HEK293 (cell line): ENCODE measurements around the gene CALM3.

ENCODE experiments used
- GLI2 ChIP-seq: fragments of 450-650 bp; formaldehyde crosslinking; IDR thresholded peaks from 2 replicates; pipeline ENCODE4; 2017; ENCODE audit warnings: missing biosample characterization, missing genetic modification characterization, low read depth, borderline replicate concordance
- GLIS1 ChIP-seq: fragments of 450-650 bp; formaldehyde crosslinking; IDR thresholded peaks from 2 replicates; pipeline ENCODE4 v1.5.1; 2016; ENCODE audit warnings: missing biosample characterization, missing genetic modification characterization
- IKZF3 ChIP-seq: fragments of 450-650 bp; IDR thresholded peaks from 2 replicates; pipeline ENCODE4 v1.5.0; 2018; ENCODE audit warnings: missing biosample characterization, mild to moderate bottlenecking, missing genetic modification characterization, moderate library complexity
- KLF10 ChIP-seq: fragments of 450-650 bp; IDR thresholded peaks from 2 replicates; pipeline ENCODE4 v1.5.1; 2018; ENCODE audit warnings: missing biosample characterization, mild to moderate bottlenecking, missing genetic modification characterization
- KLF9 ChIP-seq: fragments of 450-650 bp; formaldehyde crosslinking; IDR thresholded peaks from 2 replicates; pipeline ENCODE4 v1.5.1; 2016; ENCODE audit warnings: missing biosample characterization, missing genetic modification characterization, low read depth
- PRDM1 ChIP-seq: fragments of 450-650 bp; formaldehyde crosslinking; IDR thresholded peaks from 2 replicates; pipeline ENCODE4; 2016; ENCODE audit warnings: missing biosample characterization, missing genetic modification characterization
- SP7 ChIP-seq: fragments of 450-650 bp; formaldehyde crosslinking; IDR thresholded peaks from 2 replicates; pipeline ENCODE4 v1.5.1; 2016; ENCODE audit warnings: missing biosample characterization, missing genetic modification characterization
- ZBTB17 ChIP-seq: fragments of 450-650 bp; formaldehyde crosslinking; IDR thresholded peaks from 2 replicates; pipeline ENCODE4 v1.5.1; 2016; ENCODE audit warnings: missing biosample characterization, missing genetic modification characterization
- ZBTB21 ChIP-seq: fragments of 450-650 bp; formaldehyde crosslinking; IDR thresholded peaks from 2 replicates; pipeline ENCODE4 v1.5.1; 2017; ENCODE audit warnings: missing biosample characterization, missing genetic modification characterization
- ZBTB7A ChIP-seq: fragments of 450-650 bp; formaldehyde crosslinking; IDR thresholded peaks from 2 replicates; pipeline ENCODE4 v1.5.1; 2016; ENCODE audit warnings: low read depth, missing biosample characterization, missing genetic modification characterization
- ZFP41 ChIP-seq: fragments of 450-650 bp; formaldehyde crosslinking; IDR thresholded peaks from 2 replicates; pipeline ENCODE4 v1.5.1; 2016; ENCODE audit warnings: missing biosample characterization, missing genetic modification characterization, borderline replicate concordance
- ZNF133 ChIP-seq: fragments of 450-650 bp; formaldehyde crosslinking; IDR thresholded peaks from 2 replicates; pipeline ENCODE4 v1.5.1; 2016; ENCODE audit warnings: missing biosample characterization, missing genetic modification characterization
- ZNF157 ChIP-seq: fragments of 450-650 bp; formaldehyde crosslinking; IDR thresholded peaks from 2 replicates; pipeline ENCODE4 v1.5.1; 2016; ENCODE audit warnings: missing biosample characterization, missing genetic modification characterization
- ZNF19 ChIP-seq: fragments of 450-650 bp; formaldehyde crosslinking; IDR thresholded peaks from 2 replicates; pipeline ENCODE4; 2016; ENCODE audit warnings: missing biosample characterization, missing genetic modification characterization, low read depth
- ZNF211 ChIP-seq: fragments of 450-650 bp; formaldehyde crosslinking; IDR thresholded peaks from 2 replicates; pipeline ENCODE4 v1.5.1; 2016; ENCODE audit warnings: low read depth, missing biosample characterization, missing genetic modification characterization
- ZNF341 ChIP-seq: fragments of 450-650 bp; formaldehyde crosslinking; IDR thresholded peaks from 2 replicates; pipeline ENCODE4; 2016; ENCODE audit warnings: low read depth, missing biosample characterization, missing genetic modification characterization
- ZNF473 ChIP-seq: fragments of 450-650 bp; formaldehyde crosslinking; IDR thresholded peaks from 2 replicates; pipeline ENCODE4 v1.5.1; 2017; ENCODE audit warnings: missing biosample characterization, missing genetic modification characterization
- ZNF561 ChIP-seq: fragments of 450-650 bp; IDR thresholded peaks from 2 replicates; pipeline ENCODE4 v1.5.1; 2018; ENCODE audit warnings: missing biosample characterization, missing genetic modification characterization, borderline replicate concordance
- ZNF596 ChIP-seq: fragments of 450-650 bp; IDR thresholded peaks from 2 replicates; pipeline ENCODE4 v1.5.0; 2018; ENCODE audit warnings: missing biosample characterization, mild to moderate bottlenecking, missing genetic modification characterization, moderate library complexity
- ZNF624 ChIP-seq: fragments of 450-650 bp; formaldehyde crosslinking; IDR thresholded peaks from 2 replicates; pipeline ENCODE4 v1.5.1; 2017; ENCODE audit warnings: missing biosample characterization, missing genetic modification characterization
- ZNF843 ChIP-seq: fragments of 450-650 bp; formaldehyde crosslinking; IDR thresholded peaks from 2 replicates; pipeline ENCODE4 v1.5.1; 2016; ENCODE audit warnings: missing biosample characterization, missing genetic modification characterization
- TF ChIP-seq, protein P1 (sequence below): fragments of 450-650 bp; formaldehyde crosslinking; IDR thresholded peaks from 2 replicates; pipeline ENCODE4 v1.5.1; 2016; ENCODE audit warnings: missing biosample characterization, missing genetic modification characterization
- TF ChIP-seq, protein P2 (sequence below): fragments of 450-650 bp; formaldehyde crosslinking; conservative IDR thresholded peaks from 2 replicates; pipeline ENCODE4 v1.5.1; 2016; ENCODE audit warnings: low read depth, missing biosample characterization, missing genetic modification characterization
- TF ChIP-seq, protein P3 (sequence below): fragments of 450-650 bp; formaldehyde crosslinking; IDR thresholded peaks from 2 replicates; pipeline ENCODE4 v1.5.1; 2016; ENCODE audit warnings: missing biosample characterization, missing genetic modification characterization
- TF ChIP-seq, protein P4 (sequence below): fragments of 450-650 bp; formaldehyde crosslinking; IDR thresholded peaks from 2 replicates; pipeline ENCODE4; 2016; ENCODE audit warnings: missing biosample characterization, missing genetic modification characterization
- TF ChIP-seq, protein P5 (sequence below): fragments of 450-650 bp; formaldehyde crosslinking; IDR thresholded peaks from 2 replicates; pipeline ENCODE4 v1.5.1; 2016; ENCODE audit warnings: missing biosample characterization, missing genetic modification characterization
- TF ChIP-seq, protein P6 (sequence below): fragments of 450-650 bp; IDR thresholded peaks from 2 replicates; pipeline ENCODE4 v1.5.1; 2018; ENCODE audit warnings: missing biosample characterization, missing genetic modification characterization

Gene CALM3

DNA sequence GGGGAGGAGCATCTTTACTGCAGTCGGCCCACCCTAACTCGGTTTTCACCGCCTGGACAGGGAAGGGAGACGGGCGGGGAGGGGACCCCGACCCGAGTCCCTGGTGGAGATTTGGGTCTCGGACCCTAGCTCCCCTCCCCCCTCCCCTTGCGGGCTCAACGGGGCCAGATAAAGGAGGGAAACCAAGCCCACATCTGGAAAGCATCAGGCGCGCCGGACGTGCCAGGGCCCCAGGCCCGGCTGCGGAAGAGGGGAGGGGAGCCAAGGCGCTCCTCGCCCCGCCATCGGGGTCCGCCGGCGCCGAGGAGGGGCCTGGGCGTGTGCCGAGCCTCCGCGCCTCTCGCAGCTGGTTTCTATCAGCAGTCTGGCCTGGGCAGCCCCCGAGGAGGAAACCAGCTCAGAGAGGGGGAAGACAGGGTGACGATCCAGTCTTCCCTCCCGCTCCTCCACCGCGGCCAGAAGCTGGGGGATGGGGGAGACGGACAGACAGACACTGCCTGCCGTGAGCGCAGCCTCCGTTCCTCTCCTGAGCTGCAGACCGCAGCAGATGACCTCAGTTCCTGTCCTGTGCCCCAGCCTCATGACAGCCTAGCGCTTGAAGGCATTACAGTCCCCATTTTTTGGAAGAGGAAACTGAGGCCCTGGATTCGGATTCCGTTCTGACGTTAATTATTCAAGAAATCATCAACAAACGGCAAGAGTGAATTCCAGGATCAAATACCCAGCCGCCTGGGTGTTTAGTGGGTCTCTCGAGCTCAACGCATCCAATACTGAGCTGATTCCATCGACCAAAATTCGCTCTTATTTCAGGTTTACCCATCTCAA, 38.4 kb downstream of the CALM3 start (continued):
- TF ChIP-seq ZNF157 (tag by site-specific recombination) (no peak), ZNF561 (peak; percentile 49; the same call in 1 of the 2 replicates), ZNF211 (tag by site-specific recombination) (no peak), ZBTB17 (tag by site-specific recombination) (peak; percentile 61), SP7 (peak; percentile 20; the same call in 1 of the 2 replicates), ZNF596 (tag by site-specific recombination) (no peak), ZBTB7A (tag by site-specific recombination) (no peak), KLF10 (tag by site-specific recombination) (no peak), GLIS1 (tag by site-specific recombination) (peak; percentile 17; the same call in 1 of the 2 replicates), ZBTB21 (tag by site-specific recombination) (no peak), IKZF3 (tag by site-specific recombination) (0 out of 2 replicates have a peak, but pooled peaks have one; percentile 15), ZNF19 (tag by site-specific recombination) (no peak), ZFP41 (tag by site-specific recombination) (no peak), ZNF133 (tag by site-specific recombination) (no peak), ZNF843 (tag by site-specific recombination) (no peak), GLI2 (no peak), ZNF624 (tag by site-specific recombination) (no peak), KLF9 (tag by site-specific recombination) (no peak), PRDM1 (tag by site-specific recombination) (no peak), ZNF473 (tag by site-specific recombination) (no peak), ZNF341 (tag by site-specific recombination) (no peak)
- TF ChIP-seq, protein P1, sequence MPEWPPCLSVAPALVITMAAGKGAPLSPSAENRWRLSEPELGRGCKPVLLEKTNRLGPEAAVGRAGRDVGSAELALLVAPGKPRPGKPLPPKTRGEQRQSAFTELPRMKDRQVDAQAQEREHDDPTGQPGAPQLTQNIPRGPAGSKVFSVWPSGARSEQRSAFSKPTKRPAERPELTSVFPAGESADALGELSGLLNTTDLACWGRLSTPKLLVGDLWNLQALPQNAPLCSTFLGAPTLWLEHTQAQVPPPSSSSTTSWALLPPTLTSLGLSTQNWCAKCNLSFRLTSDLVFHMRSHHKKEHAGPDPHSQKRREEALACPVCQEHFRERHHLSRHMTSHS = no peak
- TF ChIP-seq, protein P2, sequence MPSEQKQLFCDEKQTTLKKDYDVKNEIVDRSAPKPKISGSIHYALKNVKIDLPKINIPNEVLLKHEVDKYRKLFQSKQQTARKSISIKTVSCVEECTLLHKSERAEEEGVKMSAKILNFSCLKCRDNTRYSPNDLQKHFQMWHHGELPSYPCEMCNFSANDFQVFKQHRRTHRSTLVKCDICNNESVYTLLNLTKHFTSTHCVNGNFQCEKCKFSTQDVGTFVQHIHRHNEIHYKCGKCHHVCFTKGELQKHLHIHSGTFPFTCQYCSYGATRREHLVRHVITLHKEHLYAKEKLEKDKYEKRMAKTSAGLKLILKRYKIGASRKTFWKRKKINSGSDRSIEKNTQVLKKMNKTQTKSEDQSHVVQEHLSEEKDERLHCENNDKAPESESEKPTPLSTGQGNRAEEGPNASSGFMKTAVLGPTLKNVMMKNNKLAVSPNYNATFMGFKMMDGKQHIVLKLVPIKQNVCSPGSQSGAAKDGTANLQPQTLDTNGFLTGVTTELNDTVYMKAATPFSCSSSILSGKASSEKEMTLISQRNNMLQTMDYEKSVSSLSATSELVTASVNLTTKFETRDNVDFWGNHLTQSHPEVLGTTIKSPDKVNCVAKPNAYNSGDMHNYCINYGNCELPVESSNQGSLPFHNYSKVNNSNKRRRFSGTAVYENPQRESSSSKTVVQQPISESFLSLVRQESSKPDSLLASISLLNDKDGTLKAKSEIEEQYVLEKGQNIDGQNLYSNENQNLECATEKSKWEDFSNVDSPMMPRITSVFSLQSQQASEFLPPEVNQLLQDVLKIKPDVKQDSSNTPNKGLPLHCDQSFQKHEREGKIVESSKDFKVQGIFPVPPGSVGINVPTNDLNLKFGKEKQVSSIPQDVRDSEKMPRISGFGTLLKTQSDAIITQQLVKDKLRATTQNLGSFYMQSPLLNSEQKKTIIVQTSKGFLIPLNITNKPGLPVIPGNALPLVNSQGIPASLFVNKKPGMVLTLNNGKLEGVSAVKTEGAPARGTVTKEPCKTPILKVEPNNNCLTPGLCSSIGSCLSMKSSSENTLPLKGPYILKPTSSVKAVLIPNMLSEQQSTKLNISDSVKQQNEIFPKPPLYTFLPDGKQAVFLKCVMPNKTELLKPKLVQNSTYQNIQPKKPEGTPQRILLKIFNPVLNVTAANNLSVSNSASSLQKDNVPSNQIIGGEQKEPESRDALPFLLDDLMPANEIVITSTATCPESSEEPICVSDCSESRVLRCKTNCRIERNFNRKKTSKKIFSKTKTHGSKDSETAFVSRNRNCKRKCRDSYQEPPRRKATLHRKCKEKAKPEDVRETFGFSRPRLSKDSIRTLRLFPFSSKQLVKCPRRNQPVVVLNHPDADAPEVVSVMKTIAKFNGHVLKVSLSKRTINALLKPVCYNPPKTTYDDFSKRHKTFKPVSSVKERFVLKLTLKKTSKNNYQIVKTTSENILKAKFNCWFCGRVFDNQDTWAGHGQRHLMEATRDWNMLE (tag by site-specific recombination) = no peak
- TF ChIP-seq, protein P3, sequence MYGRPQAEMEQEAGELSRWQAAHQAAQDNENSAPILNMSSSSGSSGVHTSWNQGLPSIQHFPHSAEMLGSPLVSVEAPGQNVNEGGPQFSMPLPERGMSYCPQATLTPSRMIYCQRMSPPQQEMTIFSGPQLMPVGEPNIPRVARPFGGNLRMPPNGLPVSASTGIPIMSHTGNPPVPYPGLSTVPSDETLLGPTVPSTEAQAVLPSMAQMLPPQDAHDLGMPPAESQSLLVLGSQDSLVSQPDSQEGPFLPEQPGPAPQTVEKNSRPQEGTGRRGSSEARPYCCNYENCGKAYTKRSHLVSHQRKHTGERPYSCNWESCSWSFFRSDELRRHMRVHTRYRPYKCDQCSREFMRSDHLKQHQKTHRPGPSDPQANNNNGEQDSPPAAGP (tag by site-specific recombination) = no peak
- TF ChIP-seq, protein P4, sequence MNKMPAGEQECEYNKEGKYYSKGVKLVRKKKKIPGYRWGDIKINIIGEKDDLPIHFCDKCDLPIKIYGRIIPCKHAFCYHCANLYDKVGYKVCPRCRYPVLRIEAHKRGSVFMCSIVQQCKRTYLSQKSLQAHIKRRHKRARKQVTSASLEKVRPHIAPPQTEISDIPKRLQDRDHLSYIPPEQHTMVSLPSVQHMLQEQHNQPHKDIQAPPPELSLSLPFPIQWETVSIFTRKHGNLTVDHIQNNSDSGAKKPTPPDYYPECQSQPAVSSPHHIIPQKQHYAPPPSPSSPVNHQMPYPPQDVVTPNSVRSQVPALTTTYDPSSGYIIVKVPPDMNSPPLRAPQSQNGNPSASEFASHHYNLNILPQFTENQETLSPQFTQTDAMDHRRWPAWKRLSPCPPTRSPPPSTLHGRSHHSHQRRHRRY (tag by site-specific recombination) = no peak
- TF ChIP-seq, protein P5, sequence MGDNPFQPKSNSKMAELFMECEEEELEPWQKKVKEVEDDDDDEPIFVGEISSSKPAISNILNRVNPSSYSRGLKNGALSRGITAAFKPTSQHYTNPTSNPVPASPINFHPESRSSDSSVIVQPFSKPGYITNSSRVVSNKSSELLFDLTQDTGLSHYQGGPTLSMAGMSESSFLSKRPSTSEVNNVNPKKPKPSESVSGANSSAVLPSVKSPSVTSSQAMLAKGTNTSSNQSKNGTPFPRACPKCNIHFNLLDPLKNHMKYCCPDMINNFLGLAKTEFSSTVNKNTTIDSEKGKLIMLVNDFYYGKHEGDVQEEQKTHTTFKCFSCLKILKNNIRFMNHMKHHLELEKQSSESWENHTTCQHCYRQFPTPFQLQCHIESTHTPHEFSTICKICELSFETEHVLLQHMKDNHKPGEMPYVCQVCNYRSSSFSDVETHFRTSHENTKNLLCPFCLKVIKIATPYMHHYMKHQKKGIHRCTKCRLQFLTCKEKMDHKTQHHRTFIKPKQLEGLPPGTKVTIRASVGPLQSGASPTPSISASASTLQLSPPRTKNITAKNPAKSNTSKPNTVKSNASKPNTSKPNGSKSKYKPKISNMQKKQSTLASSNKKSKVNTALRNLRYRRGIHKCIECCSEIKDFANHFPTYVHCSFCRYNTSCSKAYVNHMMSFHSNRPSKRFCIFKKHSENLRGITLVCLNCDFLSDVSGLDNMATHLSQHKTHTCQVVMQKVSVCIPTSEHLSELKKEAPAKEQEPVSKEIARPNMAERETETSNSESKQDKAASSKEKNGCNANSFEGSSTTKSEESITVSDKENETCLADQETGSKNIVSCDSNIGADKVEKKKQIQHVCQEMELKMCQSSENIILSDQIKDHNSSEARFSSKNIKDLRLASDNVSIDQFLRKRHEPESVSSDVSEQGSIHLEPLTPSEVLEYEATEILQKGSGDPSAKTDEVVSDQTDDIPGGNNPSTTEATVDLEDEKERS (tag by site-specific recombination) = no peak
- TF ChIP-seq, protein P6, sequence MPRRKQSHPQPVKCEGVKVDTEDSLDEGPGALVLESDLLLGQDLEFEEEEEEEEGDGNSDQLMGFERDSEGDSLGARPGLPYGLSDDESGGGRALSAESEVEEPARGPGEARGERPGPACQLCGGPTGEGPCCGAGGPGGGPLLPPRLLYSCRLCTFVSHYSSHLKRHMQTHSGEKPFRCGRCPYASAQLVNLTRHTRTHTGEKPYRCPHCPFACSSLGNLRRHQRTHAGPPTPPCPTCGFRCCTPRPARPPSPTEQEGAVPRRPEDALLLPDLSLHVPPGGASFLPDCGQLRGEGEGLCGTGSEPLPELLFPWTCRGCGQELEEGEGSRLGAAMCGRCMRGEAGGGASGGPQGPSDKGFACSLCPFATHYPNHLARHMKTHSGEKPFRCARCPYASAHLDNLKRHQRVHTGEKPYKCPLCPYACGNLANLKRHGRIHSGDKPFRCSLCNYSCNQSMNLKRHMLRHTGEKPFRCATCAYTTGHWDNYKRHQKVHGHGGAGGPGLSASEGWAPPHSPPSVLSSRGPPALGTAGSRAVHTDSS (tag by site-specific recombination) = no peak
